ENCODE data around the gene PHF2. TPM values are rescaled to one million over a fixed set of nuclear protein-coding genes. Genes with fewer than 3 reads are reported as not detected.
A peak's percentile ranks its signal among the peaks of the same experiment; 100 is the strongest.

The PHF2 gene
- 39.9 and 40.3 TPM in 2 replicates for total RNA-seq
- long read RNA-seq, partial matches to known transcripts = 13 of 15 reads
- long read RNA-seq, other reads (novel, unspliced or antisense) = 2 of 15 reads

DNA sequence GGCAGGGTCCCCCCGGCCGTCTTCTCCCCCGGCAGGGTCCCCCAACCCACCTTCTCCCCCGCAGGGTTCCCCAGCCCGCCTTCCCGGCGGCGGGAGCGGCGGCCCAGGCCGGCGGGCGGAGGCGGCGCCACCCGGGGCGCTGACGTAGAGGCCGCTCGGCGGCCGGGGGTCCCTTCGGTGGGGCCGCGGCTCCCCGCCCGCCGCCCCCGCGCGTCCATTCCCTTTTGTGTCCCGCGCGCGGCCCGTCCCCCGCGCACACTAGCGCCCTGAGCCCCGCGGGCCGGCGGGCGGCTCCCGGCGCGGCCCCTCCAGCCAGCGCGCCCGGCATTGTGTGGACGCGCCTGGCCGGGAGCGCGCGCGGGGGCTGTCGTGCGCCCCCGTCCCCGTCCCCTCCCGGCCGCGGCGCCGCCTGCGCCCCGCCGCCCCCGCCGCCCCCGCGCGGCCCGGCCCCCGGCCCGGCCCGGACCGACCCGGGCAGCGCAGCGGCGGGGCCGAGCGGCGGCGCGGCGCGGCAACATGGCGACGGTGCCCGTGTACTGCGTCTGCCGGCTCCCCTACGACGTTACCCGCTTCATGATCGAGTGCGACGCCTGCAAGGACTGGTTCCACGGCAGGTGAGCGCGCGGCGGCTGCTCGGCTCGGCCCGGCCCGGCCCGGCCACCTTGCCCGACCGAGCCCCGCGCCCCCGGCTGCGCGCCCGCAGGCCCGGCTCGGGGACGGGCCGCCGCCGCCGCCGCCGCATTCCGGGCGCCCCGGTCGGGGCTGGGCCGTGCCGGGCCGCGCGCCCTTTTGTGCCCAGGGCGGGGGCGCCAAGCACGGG lies at the start of gene PHF2:
TSS of gene PHF2 (plus strand) at position 327 of the 820 bp plus-strand sequence. CDS start at position 517, 190 bp downstream.
- Mint-ChIP-seq H3K4me1 (ENCODE audit: unreplicated experiment) (peaks cover 53% of the 10 kb centered on the region), H3K9me3 (ENCODE audit: unreplicated experiment) (no peaks in the 10 kb centered on the region), H3K27ac (ENCODE audit: unreplicated experiment) (peak within 1 kb of the TSS; percentile 90), H3K36me3 (ENCODE audit: unreplicated experiment) (no peaks in the 10 kb centered on the region), H3K4me3 (ENCODE audit: unreplicated experiment) (peak within 1 kb of the TSS; percentile 90), H3K27me3 (ENCODE audit: unreplicated experiment) (no peaks in the 10 kb centered on the region)
- DNase-seq (ENCODE audit: extremely low spot score, unreplicated experiment) = peak; percentile 74
- TF ChIP-seq, protein P1, sequence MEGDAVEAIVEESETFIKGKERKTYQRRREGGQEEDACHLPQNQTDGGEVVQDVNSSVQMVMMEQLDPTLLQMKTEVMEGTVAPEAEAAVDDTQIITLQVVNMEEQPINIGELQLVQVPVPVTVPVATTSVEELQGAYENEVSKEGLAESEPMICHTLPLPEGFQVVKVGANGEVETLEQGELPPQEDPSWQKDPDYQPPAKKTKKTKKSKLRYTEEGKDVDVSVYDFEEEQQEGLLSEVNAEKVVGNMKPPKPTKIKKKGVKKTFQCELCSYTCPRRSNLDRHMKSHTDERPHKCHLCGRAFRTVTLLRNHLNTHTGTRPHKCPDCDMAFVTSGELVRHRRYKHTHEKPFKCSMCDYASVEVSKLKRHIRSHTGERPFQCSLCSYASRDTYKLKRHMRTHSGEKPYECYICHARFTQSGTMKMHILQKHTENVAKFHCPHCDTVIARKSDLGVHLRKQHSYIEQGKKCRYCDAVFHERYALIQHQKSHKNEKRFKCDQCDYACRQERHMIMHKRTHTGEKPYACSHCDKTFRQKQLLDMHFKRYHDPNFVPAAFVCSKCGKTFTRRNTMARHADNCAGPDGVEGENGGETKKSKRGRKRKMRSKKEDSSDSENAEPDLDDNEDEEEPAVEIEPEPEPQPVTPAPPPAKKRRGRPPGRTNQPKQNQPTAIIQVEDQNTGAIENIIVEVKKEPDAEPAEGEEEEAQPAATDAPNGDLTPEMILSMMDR (IDR thresholded peaks at IDR 0.05) = no peak

DNA sequence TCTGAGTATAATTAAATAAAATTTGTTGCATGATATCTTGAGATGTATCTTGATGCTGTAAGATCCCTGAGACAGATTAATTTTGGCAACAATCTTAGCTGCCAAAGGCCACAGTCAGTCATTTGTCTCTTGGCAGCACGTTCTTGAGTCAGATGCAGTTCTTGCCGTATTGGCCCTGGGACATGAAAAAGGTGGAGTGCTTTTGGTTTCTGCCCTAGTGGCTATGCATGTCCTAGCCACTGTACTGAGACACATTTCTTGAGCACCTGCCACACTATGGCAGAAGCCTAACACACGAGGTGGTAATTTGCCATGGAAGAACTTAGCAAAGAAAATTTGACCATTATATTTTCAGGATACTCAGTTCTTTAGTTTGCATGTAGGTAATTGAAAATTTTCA lies 45.0 kb upstream of the PHF2 start:
- TF ChIP-seq, protein P1 (IDR thresholded peaks at IDR 0.05) = no peak
- no peak for DNase-seq (ENCODE audit: extremely low spot score, unreplicated experiment)
- Mint-ChIP-seq H3K36me3 (ENCODE audit: unreplicated experiment) (peaks cover 38% of the 10 kb centered on the region), H3K27ac (ENCODE audit: unreplicated experiment) (no peak overlapping the region), H3K4me3 (ENCODE audit: unreplicated experiment) (no peak overlapping the region), H3K9me3 (ENCODE audit: unreplicated experiment) (no peaks in the 10 kb centered on the region), H3K4me1 (ENCODE audit: unreplicated experiment) (no peaks in the 10 kb centered on the region), H3K27me3 (ENCODE audit: unreplicated experiment) (no peaks in the 10 kb centered on the region)

DNA sequence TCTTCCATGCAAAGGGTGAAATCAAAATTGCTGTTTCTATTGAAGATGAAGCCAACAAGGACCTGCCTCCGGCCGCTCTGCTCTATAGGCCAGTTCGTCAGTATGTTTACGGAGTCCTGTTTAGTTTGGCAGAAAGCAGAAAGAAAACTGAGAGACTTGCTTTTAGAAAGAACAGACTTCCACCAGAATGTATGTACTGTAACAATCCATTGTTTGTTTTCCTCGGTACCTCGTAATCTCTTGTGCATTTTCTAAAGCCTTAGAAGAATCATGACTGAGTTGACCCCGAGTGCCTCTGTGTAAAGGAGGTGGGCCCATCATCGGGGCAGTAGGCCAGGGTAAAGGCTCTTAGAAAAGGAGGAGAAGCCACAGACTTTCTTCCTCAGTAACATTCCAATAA lies 44.2 kb upstream of the PHF2 start:
- no peaks in the 10 kb centered on the region for H3K27me3 Mint-ChIP-seq (ENCODE audit: unreplicated experiment)
- H3K4me1 Mint-ChIP-seq (ENCODE audit: unreplicated experiment) = no peaks in the 10 kb centered on the region
- no peaks in the 10 kb centered on the region for H3K9me3 Mint-ChIP-seq (ENCODE audit: unreplicated experiment)
- no peak overlapping the region for H3K4me3 Mint-ChIP-seq (ENCODE audit: unreplicated experiment)
- H3K36me3 Mint-ChIP-seq (ENCODE audit: unreplicated experiment) = peaks cover 31% of the 10 kb centered on the region
- TF ChIP-seq, protein P1 (IDR thresholded peaks at IDR 0.05) = no peak
- no peak overlapping the region for H3K27ac Mint-ChIP-seq (ENCODE audit: unreplicated experiment)
- no peak for DNase-seq (ENCODE audit: extremely low spot score, unreplicated experiment)

DNA sequence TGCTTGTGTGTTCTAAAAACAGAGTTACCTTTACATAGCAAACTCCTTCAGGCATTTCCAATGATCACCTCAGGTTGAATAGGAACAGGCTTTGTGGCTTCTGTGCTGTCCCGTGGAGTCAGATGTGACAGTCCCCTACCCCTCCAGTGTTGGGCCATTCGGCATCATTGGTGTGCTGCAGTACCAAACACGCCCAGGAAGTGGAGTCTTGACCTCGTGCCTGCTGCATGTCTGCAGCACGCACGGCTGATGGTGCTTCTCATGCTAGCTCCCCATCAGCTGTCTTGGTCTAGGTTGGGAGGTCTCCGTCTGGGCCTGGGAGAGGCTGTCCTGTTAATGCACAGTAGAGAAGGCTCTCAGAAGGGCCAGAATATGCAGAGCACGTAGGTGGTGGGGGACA lies 42.5 kb upstream of the PHF2 start:
- Mint-ChIP-seq H3K27ac (ENCODE audit: unreplicated experiment) (no peak overlapping the region), H3K4me3 (ENCODE audit: unreplicated experiment) (no peak overlapping the region), H3K36me3 (ENCODE audit: unreplicated experiment) (peaks cover 25% of the 10 kb centered on the region), H3K27me3 (ENCODE audit: unreplicated experiment) (no peaks in the 10 kb centered on the region), H3K9me3 (ENCODE audit: unreplicated experiment) (no peaks in the 10 kb centered on the region), H3K4me1 (ENCODE audit: unreplicated experiment) (no peaks in the 10 kb centered on the region)
- TF ChIP-seq, protein P1 (IDR thresholded peaks at IDR 0.05) = no peak
- no peak for DNase-seq (ENCODE audit: extremely low spot score, unreplicated experiment)

DNA sequence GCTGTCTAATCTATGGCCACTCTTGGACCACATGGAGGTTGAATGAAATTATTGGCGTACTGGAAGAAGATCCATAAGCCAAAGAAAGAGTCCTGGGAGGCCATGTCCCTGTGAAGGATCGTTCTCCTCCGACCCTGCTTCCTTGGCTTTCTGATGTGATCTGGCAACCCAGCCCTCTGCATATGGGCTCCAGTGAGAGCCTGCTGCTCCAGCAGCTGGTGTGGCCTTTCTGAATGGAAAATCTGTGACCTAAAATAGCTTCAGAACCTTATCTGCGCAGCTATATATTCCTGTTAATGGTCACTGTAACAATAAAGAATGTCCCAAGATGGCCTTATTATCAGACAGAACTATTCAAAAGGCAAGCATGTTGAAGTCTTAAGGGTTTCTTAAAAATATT lies 40.2 kb upstream of the PHF2 start:
- Mint-ChIP-seq H3K36me3 (ENCODE audit: unreplicated experiment) (peaks cover 30% of the 10 kb centered on the region), H3K27me3 (ENCODE audit: unreplicated experiment) (no peaks in the 10 kb centered on the region), H3K4me1 (ENCODE audit: unreplicated experiment) (no peaks in the 10 kb centered on the region), H3K9me3 (ENCODE audit: unreplicated experiment) (no peaks in the 10 kb centered on the region), H3K27ac (ENCODE audit: unreplicated experiment) (no peak overlapping the region), H3K4me3 (ENCODE audit: unreplicated experiment) (no peak overlapping the region)
- TF ChIP-seq, protein P1 (IDR thresholded peaks at IDR 0.05) = no peak
- no peak for DNase-seq (ENCODE audit: extremely low spot score, unreplicated experiment)

Measured in osteocyte (in vitro differentiated cells).